D341Med (cell line): ENCODE results near the gene NUP50.

Source experiments
- DNase-seq: peaks from one replicate; pipeline ENCODE4 v3.0.0; 2012; ENCODE audit warnings: low spot score

The NUP50 gene

GRCh38 chr22:45210577-45210976, 46.9 kb downstream of the NUP50 start:
- DNase-seq: no peak

DNA sequence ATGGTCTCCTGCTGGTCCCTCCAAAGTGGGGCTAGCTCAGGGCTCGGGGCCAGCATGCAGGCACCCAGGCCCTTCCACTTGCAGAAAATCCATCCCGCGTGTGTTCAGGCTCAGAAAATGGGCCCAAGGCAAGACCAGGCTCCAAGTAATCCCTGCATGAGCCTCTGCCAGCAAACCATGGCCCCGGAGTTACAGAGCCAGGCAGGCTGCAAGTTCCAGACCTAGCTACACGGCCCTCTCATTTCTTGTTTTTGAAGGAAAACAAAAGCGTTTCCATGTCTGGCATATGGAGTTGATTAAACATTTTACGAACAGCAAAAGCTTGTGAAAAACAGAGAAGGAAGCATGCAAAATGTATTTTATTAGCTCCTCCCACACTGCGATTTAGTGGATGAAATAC, 47.3 kb downstream of the NUP50 start:
- no peak for DNase-seq

- no peak for DNase-seq
Observed at GRCh38 chr22:45211435-45211834, 47.7 kb downstream of the NUP50 start.

DNA sequence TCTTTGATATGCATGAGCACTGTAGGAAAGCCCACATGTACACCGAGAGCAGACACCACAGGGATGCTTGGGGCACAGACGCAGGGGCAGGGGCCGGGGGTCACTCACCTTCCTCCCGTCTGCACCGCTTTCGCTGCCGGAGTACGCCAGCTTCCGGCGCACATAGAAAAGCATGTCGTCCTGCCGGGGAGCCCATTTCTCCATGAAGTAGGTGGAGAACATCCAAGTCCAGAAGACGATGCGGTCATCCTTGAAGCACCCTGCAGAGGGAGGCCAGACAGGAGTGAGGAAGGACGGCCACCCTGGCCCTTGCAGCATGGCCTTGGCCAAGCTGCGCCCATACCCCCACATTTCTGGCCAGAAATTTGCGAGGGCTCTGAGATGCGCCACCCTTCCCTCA, 48.1 kb downstream of the NUP50 start:
- no peak for DNase-seq

DNA sequence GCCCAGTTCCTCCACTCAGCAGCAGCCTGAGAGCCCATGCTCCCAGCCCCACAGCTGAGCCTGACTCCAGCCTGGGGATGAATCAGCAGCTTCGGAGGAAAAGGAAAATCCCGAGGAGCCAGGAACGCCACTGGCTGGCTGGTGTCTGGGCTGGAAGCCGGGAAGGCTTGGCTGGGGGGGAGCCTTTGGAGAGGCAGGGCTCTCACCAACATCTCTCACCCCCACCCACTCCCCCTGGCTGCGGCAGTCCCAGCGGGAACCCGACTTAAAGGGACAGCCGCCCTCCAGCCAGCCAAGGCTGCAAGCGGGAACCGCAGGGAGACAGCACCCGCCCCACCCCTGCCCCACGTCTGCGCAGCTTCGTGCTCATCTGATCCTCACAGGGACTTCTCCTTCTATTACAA, 48.6 kb downstream of the NUP50 start:
- DNase-seq: peak; percentile 75

DNA sequence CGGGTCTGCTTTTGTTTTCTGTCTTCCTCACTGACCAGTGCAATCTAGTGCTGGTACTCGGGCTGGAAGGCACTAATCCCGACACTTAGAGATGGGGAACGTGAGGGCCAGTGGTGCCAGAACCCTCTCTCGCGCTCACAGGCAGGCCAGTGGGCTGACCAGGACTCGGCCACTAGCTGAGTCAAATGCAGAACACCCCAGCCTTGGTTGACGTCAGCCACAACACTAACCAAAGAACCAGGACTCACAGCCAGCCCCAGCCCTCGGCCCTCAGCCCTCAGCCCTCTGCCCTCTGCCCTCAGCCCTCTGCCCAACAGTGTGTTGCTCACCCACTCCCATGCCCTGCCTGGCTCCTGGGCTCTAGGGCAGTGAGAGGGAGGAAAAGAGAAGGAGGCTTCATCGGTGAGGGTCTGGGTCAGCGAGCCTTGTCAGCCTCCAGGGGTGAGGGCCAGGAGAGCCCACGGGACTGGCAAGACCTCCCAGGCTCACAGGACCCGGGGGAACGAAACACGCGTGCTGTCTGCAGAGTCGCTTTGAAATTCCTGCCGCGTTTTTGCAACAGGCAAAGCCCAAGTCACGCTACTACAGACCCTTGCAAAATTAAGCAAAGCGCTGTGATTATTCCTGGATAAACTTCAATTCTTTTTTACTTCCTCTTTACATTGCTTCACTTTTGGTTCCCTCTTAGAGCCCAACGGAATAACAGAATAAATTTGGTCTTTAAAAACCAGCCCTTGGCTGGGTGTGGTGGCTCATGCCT, 49.4 kb downstream of the NUP50 start:
- no peak for DNase-seq

DNA sequence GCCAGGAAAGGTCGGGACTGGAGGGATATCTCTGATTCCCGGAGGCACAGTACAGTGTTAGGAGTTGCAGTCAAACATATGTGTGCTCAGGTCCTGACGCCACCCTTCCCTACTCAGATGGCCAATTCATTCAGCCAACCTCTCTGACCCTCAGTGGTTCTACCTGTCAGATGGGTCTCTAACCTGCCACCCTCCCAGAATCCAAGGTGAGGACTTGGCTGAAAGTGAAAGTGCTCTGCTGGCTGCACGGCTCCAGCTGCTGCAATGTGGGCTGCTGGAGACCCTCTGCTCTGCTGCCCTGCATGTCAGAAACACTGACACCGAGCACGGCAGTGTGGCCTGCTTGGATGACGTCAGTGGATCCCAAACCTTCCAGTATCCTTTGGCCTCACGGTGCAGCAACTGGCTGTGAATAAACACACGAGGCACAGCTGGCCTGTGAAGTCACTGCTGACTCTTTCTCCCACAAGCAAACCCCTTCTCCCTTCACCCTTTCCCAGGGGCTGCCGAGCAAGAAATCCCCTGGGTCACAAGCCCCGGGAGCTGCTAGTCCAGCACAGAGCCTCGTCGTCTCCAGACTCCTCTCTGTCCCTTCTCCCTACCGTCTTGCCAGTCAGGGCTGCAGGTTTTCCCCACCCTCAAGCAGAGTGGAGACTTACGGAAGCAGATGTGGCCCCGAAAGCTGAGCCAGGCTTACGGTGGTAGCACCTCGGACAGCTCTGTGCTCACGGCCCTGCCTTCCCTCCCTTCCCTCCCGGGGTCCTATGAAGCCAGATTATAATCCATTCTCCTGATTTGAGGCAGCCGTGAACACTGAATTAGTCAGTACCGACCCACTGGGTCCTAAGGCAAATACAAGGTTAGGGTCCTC, 52.6 kb downstream of the NUP50 start:
- DNase-seq: no peak

DNA sequence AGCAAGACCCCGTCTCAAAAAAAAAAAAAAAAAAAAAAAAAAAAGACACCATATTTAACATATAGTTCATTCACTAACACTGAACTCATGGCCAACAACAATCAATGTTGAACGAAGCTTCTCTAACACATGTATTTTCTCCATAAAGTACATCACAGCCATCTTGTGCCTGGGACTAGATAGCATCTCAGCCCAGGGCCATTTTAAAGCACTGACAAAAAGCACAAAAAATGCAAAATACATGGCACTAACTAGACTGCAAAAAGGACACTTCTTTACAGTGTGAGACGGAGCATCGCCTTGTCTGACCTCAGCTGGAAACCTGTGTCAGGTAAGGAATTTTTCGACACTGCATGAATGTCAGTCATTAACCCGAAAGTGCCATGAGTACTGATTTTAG, 53.6 kb downstream of the NUP50 start:
- no peak for DNase-seq

- DNase-seq: no peak
Observed at GRCh38 chr22:45217806-45218205, 54.1 kb downstream of the NUP50 start.

GRCh38 chr22:45218976-45219375, 55.3 kb downstream of the NUP50 start:
- DNase-seq: no peak

DNA sequence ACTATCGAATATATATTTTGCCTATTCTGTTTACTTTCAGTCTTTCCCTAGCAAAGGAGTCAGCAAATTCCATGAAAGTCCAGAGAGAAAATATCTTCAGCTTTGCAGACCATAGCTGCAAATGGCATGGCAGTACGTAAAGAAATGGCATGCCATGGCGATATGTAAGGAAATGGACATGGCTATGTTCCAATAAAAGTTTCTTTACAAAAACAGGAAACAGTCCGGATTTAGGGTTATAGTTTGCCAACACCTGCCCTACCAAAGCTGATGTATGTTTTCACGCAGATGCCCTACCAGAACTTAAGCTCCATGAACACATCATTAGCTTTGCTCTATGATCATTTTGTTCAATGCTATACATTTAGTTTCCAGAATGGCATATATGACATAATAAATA, 57.5 kb downstream of the NUP50 start:
- no peak for DNase-seq

GRCh38 chr22:45223304-45224117, 59.8 kb downstream of the NUP50 start:
- DNase-seq: no peak

DNA sequence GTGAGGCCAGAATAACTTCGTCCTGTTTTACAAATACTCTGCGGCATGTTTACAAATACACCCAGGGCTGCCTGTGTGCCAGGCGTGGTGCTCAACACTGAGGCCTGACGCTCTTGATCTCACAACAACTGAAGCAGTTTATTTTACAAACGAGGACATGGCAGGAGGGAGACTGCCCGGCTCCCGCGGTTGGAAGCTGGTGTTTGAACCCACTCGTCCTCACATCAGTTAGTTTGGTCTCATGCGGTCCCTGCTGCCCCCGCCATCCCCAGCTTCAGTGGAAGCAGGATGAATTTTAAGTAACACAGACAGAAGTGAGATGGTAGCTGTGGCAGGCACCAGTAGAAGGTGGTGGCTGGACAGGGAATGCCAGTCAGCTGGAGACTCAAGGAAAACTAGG, 60.6 kb downstream of the NUP50 start:
- no peak for DNase-seq

DNA sequence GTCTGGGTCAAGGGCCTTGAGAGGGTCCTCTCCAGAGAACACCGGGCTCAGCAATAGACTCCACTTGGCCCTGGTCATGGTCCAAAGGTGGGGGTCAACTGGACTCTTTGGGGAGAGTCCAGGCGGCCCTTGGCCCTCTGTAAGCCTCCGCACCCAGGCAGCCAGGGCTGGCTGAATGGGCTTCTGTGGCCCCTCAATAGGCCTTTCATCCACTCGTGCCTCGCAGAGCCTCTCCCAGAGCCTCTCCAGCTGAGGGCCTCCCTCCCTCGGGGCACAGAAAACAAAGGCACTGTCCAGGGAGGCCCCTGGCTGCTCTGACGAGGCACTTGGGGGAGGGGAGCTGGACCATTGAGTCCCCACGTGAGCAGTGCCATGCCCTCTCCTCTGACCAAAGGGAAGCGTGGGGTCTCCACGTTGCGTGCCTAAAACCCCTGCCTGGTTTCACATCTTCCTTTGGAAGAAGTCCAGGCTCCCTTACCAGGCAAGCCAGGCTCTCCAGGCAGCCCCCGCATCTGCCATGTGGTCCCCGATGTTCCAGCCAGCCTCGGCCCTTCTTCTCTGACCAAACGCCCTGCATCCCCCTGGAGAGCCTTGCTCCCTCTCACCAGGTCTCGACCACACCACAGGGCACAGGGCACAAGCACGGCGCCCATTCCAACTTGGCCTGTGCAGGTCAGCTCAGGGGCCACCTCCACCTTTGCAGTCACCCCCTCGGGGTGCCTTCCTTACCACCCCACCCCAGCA, 61.4 kb downstream of the NUP50 start:
- DNase-seq: no peak

- no peak for DNase-seq
Observed at GRCh38 chr22:45225732-45226502, 62.2 kb downstream of the NUP50 start.

GRCh38 chr22:45226503-45227186, 62.9 kb downstream of the NUP50 start:
- DNase-seq: no peak

DNA sequence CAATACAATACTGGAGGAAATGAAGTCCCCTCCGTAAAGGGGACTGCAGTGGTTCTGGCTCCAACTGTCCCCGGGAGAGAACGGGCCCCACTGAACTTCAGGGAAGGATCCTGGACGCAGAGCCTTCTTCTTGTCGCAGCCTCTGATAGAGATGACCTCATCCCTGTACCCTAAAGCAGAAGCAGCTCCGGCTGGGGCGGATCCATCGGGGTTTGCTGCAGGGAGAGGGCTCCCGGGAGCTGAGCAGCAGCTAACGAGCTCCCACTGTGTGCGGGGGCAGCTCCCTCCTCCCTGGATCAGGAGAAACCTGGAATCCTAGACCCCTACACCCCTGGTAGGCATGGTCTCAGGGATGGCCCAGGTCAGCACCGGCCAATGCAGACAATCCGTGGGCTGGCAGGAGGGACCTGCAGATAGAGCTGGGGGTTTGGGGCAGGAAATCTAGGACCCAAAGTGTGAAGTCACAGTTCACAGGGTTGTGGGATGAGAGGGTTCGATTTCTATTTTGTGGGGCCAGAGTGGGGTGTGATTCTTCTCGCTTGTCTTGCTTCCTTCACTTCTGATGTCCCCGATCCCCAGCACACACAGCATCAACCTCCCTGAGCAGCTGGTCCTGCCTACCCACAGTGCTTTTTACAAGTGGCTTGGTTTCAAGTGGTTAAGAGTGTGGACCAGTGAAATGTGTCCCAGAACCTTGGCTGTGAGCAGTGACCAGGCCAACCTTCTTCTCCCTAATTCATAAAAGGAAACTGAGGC, 64.1 kb downstream of the NUP50 start:
- DNase-seq: no peak

DNA sequence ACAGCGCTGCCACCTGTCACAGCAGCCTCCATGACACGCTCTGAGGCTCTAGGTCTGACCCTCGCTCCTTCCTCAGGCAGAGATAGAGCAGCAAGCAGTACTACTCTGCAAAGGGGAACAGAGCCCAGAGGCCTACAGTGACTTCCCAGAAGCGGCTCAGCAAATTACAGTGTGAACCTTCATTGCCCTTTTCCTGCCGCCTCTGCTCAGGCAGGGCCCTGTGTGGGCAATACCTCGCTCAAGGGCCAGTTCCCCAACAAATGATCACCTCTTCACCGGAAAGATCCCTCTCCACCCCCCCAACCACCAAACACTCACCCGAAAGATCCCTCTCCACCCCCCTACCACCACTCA, 64.7 kb downstream of the NUP50 start:
- no peak for DNase-seq

DNA sequence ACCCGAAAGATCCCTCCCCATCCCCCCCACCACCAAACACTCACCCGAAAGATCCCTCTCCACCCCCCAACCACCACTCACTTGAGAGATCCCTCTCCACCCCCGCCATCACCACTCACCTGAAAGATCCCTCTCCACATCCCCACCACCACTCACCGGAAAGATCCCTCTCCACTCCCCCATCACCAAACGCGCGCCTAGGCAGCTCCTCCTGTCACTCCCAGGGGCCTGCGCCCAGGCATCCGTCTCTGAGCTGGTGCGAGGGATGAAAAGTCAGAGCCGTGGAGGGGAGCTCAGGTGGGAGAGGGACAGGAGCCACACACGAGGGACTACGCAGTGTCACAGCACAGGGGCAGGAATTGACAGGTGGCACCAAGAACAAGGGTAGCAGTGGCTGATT, 65.5 kb downstream of the NUP50 start:
- no peak for DNase-seq
